Measurements from ENCODE around the gene TMEM31.

DNA sequence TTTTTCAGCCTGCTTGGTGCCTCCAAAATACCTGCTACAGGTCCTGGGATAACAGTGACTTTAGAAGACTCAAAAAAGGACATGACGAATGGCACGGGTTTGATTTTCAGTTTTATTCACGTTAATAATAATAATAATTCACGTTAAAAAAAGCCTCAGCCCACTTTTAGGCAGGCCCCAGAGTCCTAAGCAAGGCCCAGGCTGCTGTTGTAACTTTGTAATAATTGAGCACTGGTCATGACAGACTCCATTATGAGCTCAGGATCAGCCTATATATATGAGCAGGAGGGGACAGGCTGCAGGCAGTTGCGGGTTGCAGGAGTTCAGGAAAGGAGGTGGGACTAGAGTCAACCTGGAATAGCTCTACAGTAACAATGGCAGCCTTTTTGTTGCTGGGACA, at the start of gene TMEM31:
- TF ChIP-seq, protein P1, sequence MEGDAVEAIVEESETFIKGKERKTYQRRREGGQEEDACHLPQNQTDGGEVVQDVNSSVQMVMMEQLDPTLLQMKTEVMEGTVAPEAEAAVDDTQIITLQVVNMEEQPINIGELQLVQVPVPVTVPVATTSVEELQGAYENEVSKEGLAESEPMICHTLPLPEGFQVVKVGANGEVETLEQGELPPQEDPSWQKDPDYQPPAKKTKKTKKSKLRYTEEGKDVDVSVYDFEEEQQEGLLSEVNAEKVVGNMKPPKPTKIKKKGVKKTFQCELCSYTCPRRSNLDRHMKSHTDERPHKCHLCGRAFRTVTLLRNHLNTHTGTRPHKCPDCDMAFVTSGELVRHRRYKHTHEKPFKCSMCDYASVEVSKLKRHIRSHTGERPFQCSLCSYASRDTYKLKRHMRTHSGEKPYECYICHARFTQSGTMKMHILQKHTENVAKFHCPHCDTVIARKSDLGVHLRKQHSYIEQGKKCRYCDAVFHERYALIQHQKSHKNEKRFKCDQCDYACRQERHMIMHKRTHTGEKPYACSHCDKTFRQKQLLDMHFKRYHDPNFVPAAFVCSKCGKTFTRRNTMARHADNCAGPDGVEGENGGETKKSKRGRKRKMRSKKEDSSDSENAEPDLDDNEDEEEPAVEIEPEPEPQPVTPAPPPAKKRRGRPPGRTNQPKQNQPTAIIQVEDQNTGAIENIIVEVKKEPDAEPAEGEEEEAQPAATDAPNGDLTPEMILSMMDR (IDR thresholded peaks at IDR 0.05; ENCODE audit: insufficient read depth, low read length, poor library complexity, severe bottlenecking) = no peak
- TF ChIP-seq EZH2phosphoT487 (conservative IDR thresholded peaks at IDR 0.05; ENCODE audit: low read length) = no peak
